Measurements from ENCODE around the gene UBA3. TPM values are rescaled to one million over a fixed set of nuclear protein-coding genes. Genes with fewer than 3 reads are reported as not detected.
A peak's percentile ranks its signal among the peaks of the same experiment; 100 is the strongest.

The UBA3 gene
- total and polyA plus RNA-seq, 4 experiments from 2014 or later, result 60.1 to 105 (median 81.3) TPM

DNA sequence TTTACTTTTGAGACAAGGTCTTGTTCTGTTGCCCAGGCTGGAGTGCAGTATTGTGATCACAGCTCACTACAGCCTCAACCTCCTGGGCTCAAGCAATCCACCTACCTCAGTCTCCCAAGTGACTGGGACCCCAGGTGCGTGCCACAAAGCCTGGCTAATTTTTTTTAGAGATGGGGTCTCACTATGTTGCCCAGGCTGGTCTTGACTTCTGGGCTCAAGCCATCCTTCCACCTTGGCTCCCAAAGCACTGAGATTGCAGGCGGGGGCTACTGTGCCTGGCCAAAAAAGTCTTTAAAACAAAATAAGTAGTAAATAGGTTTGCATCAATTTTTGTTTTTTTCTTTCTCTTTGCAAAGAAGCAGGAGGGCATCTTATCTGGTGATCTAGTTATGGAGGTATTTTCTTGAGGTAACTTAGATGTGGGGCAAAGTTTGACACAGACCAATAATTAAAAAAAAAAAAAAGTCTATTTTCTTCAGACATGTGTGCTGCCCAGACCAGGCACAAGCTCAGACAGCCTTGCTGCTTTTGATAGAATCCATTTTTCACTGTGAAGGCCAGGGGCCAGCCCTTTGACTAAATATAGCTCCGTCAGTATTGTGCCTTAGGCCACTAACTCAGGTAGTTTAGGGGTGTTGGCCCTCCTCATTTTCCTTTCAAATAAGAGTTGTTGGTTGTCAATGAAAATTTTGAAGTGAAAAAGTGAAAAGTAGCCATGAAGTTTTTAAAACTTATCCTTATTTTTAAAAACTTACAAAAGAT lies 7.0 kb upstream of the UBA3 start:
- CTCF ChIA-PET (ENCODE audit: partially characterized antibody), result interaction anchor here (1.0 to 3.8 kb wide), 8 partner anchors 13 to 36 kb away, joined by 3 to 33 read pairs (median 5); partner anchors contain the start of gene TMF1

DNA sequence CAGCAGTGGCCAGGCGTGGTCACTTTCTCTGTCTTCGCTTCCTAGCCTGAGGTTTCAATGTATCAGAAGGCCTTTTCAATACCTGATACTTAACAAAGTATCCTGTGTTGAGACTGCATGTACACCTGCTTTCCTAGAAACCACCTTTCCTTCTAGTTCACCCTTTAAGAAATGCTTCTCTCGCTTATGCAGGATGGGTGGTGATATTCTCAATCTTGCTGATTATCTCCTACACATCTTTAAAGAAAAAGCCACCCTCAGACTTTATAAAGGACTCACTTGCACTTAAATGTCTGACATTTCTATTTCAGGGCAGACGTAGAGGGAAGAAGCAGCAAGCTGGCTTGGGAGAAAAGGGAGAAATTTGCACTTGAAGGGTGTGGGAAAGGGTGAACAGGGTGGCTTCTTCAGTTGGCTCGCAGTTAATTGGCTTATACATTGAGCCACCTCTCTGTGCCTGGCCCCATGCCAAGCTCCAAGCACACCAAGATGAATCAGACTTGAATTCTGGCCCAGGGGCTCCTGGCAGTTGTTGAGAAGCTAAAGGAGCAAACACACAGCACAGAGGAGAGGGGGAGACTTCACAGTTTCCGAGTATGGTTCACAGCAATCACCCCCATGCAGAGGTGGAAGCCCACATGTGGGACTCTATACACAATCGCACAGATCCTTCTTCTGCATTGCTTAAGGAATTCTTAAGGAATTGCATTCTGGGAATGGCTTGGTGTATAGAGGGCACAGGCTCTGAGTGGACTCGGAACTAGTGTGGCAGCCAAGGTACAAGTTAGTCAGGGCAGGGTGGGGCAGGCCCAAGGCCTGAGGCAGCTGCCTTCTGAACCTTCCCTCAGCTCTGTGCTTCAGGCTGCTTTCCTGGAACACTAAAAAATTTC lies 5.9 kb upstream of the UBA3 start:
- H3K27me3 ChIP-seq (ENCODE audit: insufficient read depth, low read length), result no peaks in the 10 kb centered on the region
- intact Hi-C loops (cut with micrococcal nuclease), result loop anchor here (2.0 kb wide), 2 partner anchors 35 to 73 kb away; partner anchors contain the start of gene EOGT
- Mint-ChIP-seq H3K9me3 (no peaks in the 10 kb centered on the region), H3K4me3 (peak overlapping the region; percentile 96 to 99 (median 98)), H3K36me3 (peaks cover 17 to 38% of the 10 kb centered on the region in 2 donors), H3K27me3 (no peaks in the 10 kb centered on the region), H3K27ac (peak overlapping the region; percentile 85 to 99 (median 98)), H3K4me1 (peaks cover 56 to 80% (median 66%) of the 10 kb centered on the region in 4 donors)
- H3K36me3 ChIP-seq (ENCODE audit: insufficient read depth, low read length), result peaks cover 4% of the 10 kb centered on the region
- H3K4me3 ChIP-seq (ENCODE audit: low read length in 2 of 2), result peak overlapping the region; percentile 88 to 95
- CTCF ChIA-PET (ENCODE audit: partially characterized antibody), result interaction anchor here (1.0 to 3.8 kb wide), 11 partner anchors 9 to 42 kb away, joined by 3 to 33 read pairs (median 5); partner anchors contain the start of gene TMF1
- H3K4me1 ChIP-seq (ENCODE audit: insufficient read depth, low read length), result peaks cover 75% of the 10 kb centered on the region
- H3K9me3 ChIP-seq (ENCODE audit: control insufficient read depth in 1 of 2, low read length in 2 of 2), result no peaks in the 10 kb centered on the region
- POLR2A ChIA-PET (ENCODE audit: partially characterized antibody), result interaction anchor here (0.7 to 18.6 kb wide), 10 partner anchors 7 to 119 kb away, joined by 3 to 287 read pairs (median 4); partner anchors contain the start of genes EOGT and TMF1
- peak overlapping the region; percentile 85 for H3K27ac ChIP-seq (ENCODE audit: low read depth, low read length)
- peak; percentile 39 to 80 (median 49) for DNase-seq

More for the DNA sequence above, 7.0 kb upstream of the UBA3 start:
- peaks cover 56 to 80% (median 64%) of the 10 kb centered on the region in 4 donors for H3K4me1 Mint-ChIP-seq
- no peaks in the 10 kb centered on the region for H3K9me3 ChIP-seq (ENCODE audit: control insufficient read depth in 1 of 2, low read length in 2 of 2)
- no peaks in the 10 kb centered on the region for H3K27me3 ChIP-seq (ENCODE audit: insufficient read depth, low read length)
- H3K27me3 Mint-ChIP-seq, result no peaks in the 10 kb centered on the region
- intact Hi-C loops (cut with micrococcal nuclease), result no loop called here
- peaks cover 21 to 42% of the 10 kb centered on the region in 2 donors for H3K36me3 Mint-ChIP-seq
- peak overlapping the region; percentile 84 to 99 (median 98) for H3K4me3 Mint-ChIP-seq
- H3K9me3 Mint-ChIP-seq, result no peaks in the 10 kb centered on the region
- peak overlapping the region; percentile 85 for H3K27ac ChIP-seq (ENCODE audit: low read depth, low read length)
- peak overlapping the region; percentile 43 to 44 for H3K4me3 ChIP-seq (ENCODE audit: low read length in 2 of 2)
- peaks cover 76% of the 10 kb centered on the region for H3K4me1 ChIP-seq (ENCODE audit: insufficient read depth, low read length)
- POLR2A ChIA-PET (ENCODE audit: partially characterized antibody), result interaction anchor here (0.7 to 18.6 kb wide), 10 partner anchors 5 to 118 kb away, joined by 3 to 287 read pairs (median 4); partner anchors contain the start of genes EOGT and TMF1
- peaks cover 4% of the 10 kb centered on the region for H3K36me3 ChIP-seq (ENCODE audit: insufficient read depth, low read length)
- peak overlapping the region; percentile 42 to 88 (median 79) for H3K27ac Mint-ChIP-seq
- peak in 3 of 5 donors; percentile 16 to 37 (median 33) for DNase-seq

DNA sequence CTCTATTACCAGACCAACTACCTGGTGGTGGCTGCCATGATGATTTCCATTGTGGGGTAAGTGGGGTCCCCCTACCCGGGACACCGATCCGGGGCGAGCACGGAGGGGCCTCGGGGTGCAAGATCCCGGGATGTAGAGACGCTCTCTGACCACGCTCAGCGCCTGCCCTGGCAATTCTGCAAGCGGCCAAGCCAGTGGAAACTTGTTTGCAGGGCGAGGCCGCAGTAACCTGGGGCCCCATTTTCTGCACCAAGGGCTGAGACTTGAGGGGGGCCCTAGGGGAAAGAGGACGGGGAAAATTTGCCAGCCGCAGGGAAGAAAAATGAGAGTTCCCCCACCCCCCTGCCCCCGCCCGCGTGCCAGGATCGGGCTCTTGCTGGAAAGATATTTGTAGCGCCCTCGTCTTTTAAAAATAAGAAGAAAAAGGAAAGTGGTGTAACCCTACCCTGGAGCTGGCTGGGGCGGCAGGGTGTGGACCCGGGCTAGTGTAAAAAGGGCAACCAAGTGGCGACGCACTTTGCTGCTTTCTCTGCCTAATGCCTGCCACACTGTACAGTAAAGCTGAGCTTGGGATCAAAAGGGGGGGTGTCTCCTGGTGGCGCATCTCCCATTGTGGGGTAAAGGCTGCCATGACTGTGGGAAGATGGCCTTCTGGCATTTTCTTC lies 5.1 kb upstream of the UBA3 start:
- CTCF ChIA-PET (ENCODE audit: partially characterized antibody), result interaction anchor here (0.9 to 3.8 kb wide), 8 partner anchors 9 to 41 kb away, joined by 3 to 33 read pairs (median 4); partner anchors contain the start of gene TMF1
- peak overlapping the region; percentile 85 to 99 (median 98) for H3K27ac Mint-ChIP-seq
- DNase-seq, result peak in 2 of 5 donors; percentile 17 to 18

DNA sequence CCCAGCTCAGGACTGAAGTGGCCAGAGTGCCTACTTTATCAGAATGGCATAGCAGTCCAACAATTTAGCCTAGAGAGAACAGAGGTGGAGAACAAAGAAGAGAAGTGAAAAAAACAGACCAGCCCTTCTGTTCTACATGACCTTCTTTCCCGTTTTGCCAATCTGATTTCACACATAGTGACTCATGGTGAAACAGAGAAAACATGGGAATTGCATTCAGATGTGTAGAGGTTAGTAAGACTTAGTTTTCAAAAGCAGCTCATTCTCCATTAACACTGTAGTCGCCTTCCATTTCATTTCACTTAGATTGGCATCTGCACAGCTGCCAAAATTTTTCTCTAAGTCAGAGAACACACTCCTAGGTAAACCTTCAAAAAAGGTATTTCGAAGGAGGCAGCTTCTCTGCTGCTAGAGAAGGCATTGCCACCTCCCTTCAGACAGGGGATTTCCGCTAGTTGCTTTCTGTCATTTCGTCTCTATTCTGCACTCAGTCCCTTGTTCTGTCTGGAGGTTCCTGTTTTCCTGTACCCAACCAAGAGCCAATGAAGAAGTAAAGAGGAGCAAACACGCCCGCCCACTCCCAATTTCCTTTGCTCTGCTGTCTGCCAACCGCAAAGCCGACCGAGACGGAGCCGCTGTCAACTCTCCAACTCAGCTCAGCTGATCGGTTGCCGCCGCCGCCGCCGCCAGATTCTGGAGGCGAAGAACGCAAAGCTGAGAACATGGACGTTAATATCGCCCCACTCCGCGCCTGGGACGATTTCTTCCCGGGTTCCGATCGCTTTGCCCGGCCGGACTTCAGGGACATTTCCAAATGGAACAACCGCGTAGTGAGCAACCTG lies 4.4 kb upstream of the UBA3 start, which contains the start of gene ARL6IP5:
ARL6IP5 (plus strand) TSS at position 612 of the 842 bp plus-strand sequence; CDS start at position 723, 111 bp downstream.
- ChIA-PET POLR2A (ENCODE audit: partially characterized antibody) (interaction anchor here (0.7 to 18.6 kb wide), 17 partner anchors 8 to 1429 kb away, joined by 3 to 287 read pairs (median 4); partner anchors contain the start of genes EOGT and TMF1), CTCF (ENCODE audit: partially characterized antibody) (interaction anchor here (0.9 to 3.8 kb wide), 5 partner anchors 11 to 37 kb away, joined by 3 to 33 read pairs (median 5); partner anchors contain the start of gene TMF1)
- DNase-seq, result peak; percentile 89 to 96 (median 92)
- Mint-ChIP-seq H3K27ac (peak within 1 kb of the TSS; percentile 85 to 99 (median 98)), H3K36me3 (peaks cover 11 to 27% of the 10 kb centered on the region in 2 donors), H3K27me3 (no peaks in the 10 kb centered on the region), H3K4me3 (peak within 1 kb of the TSS; percentile 96 to 99 (median 98)), H3K9me3 (no peaks in the 10 kb centered on the region), H3K4me1 (peaks cover 45 to 76% (median 58%) of the 10 kb centered on the region in 4 donors)
- H3K27ac ChIP-seq (ENCODE audit: low read depth, low read length), result peak within 1 kb of the TSS; percentile 85
- no peaks in the 10 kb centered on the region for H3K36me3 ChIP-seq (ENCODE audit: insufficient read depth, low read length)
- H3K27me3 ChIP-seq (ENCODE audit: insufficient read depth, low read length), result no peaks in the 10 kb centered on the region
- H3K4me3 ChIP-seq (ENCODE audit: low read length in 2 of 2), result peak within 1 kb of the TSS; percentile 88 to 95
- H3K4me1 ChIP-seq (ENCODE audit: insufficient read depth, low read length), result peaks cover 69% of the 10 kb centered on the region
- intact Hi-C loops (cut with micrococcal nuclease), result loop anchor here (1.0 to 5.0 kb wide), 5 partner anchors 8 to 1427 kb away; partner anchors contain the start of genes EOGT and TMF1
- H3K9me3 ChIP-seq (ENCODE audit: control insufficient read depth in 1 of 2, low read length in 2 of 2), result no peaks in the 10 kb centered on the region

More for the DNA sequence above, 5.1 kb upstream of the UBA3 start:
- H3K4me1 Mint-ChIP-seq, result peaks cover 52 to 81% (median 64%) of the 10 kb centered on the region in 4 donors
- Histone ChIP-seq H3K27ac (ENCODE audit: low read depth, low read length) (peak overlapping the region; percentile 85), H3K4me1 (ENCODE audit: insufficient read depth, low read length) (peaks cover 75% of the 10 kb centered on the region), H3K4me3 (ENCODE audit: low read length in 2 of 2) (peak overlapping the region; percentile 88 to 95), H3K36me3 (ENCODE audit: insufficient read depth, low read length) (peaks cover 4% of the 10 kb centered on the region), H3K27me3 (ENCODE audit: insufficient read depth, low read length) (no peaks in the 10 kb centered on the region), H3K9me3 (ENCODE audit: control insufficient read depth in 1 of 2, low read length in 2 of 2) (no peaks in the 10 kb centered on the region)
- H3K9me3 Mint-ChIP-seq, result no peaks in the 10 kb centered on the region
- H3K36me3 Mint-ChIP-seq, result peaks cover 17 to 34% of the 10 kb centered on the region in 2 donors
- intact Hi-C loops (cut with micrococcal nuclease), result loop anchor here (2.0 kb wide), 2 partner anchors 36 to 72 kb away; partner anchors contain the start of gene EOGT
- POLR2A ChIA-PET (ENCODE audit: partially characterized antibody), result interaction anchor here (0.9 to 18.6 kb wide), 17 partner anchors 7 to 1430 kb away, joined by 3 to 287 read pairs (median 4); partner anchors contain the start of genes EOGT and TMF1
- no peaks in the 10 kb centered on the region for H3K27me3 Mint-ChIP-seq
- H3K4me3 Mint-ChIP-seq, result peak overlapping the region; percentile 96 to 99 (median 98)

DNA sequence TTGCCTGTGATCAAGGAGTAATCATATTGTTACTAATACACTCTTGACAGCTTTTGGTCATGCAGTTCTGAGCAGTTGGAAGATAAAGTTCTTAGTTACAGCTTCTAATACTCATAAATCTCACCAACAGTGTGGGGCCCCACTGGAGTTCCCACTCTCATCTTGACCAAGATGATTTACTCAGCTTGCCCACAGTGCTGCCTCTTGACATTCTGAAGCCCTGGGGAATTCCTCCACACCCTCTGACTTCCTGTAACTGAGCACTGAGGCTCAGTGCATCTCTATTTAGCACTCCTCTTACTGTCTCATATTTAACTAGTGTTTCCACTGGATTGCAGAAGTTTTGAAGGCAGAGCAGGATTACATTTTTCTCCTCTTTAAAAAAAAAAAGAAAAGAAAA lies 2.6 kb upstream of the UBA3 start:
- Histone ChIP-seq H3K27ac (ENCODE audit: low read depth, low read length) (peak overlapping the region; percentile 85), H3K9me3 (ENCODE audit: control insufficient read depth in 1 of 2, low read length in 2 of 2) (no peaks in the 10 kb centered on the region), H3K36me3 (ENCODE audit: insufficient read depth, low read length) (no peaks in the 10 kb centered on the region), H3K27me3 (ENCODE audit: insufficient read depth, low read length) (no peaks in the 10 kb centered on the region), H3K4me3 (ENCODE audit: low read length in 2 of 2) (peak overlapping the region in 1 of 2 donors; percentile 24), H3K4me1 (ENCODE audit: insufficient read depth, low read length) (peaks cover 70% of the 10 kb centered on the region)
- peak overlapping the region; percentile 63 to 99 (median 72) for H3K4me3 Mint-ChIP-seq
- H3K27ac Mint-ChIP-seq, result peak overlapping the region; percentile 85 to 99 (median 98)
- intact Hi-C loops (cut with micrococcal nuclease), result loop anchor here (5.0 kb wide), 1 partner anchor 1426 kb away; no protein-coding TSS in a partner anchor
- peaks cover 44 to 73% (median 57%) of the 10 kb centered on the region in 4 donors for H3K4me1 Mint-ChIP-seq
- CTCF ChIA-PET (ENCODE audit: partially characterized antibody), result interaction anchor here (0.8 to 1.9 kb wide), 3 partner anchors 10 to 38 kb away, joined by 3 to 10 read pairs (median 5); partner anchors contain the start of gene TMF1
- peaks cover 7 to 27% of the 10 kb centered on the region in 2 donors for H3K36me3 Mint-ChIP-seq
- POLR2A ChIA-PET (ENCODE audit: partially characterized antibody), result interaction anchor here (0.7 to 18.6 kb wide), 6 partner anchors 10 to 116 kb away, joined by 3 to 287 read pairs (median 60); partner anchors contain the start of genes EOGT and TMF1
- no peaks in the 10 kb centered on the region for H3K27me3 Mint-ChIP-seq
- H3K9me3 Mint-ChIP-seq, result no peaks in the 10 kb centered on the region
- DNase-seq, result peak; percentile 27 to 87 (median 56)
